ENCODE measurements around the gene KRTAP4-5.

GRCh38 chr17:41178341-41178740 lies 28.7 kb upstream of the KRTAP4-5 start:
- TF ChIP-seq CTCF (IDR thresholded peaks at IDR 0.05) (no peak), ATF3 (CRISPR knock-in tag; conservative IDR thresholded peaks at IDR 0.05) (no peak), ESRRA (CRISPR knock-in tag; IDR thresholded peaks at IDR 0.05; ENCODE audit: borderline replicate concordance) (no peak), TEAD4 (CRISPR knock-in tag; IDR thresholded peaks at IDR 0.05) (no peak), PRRX2 (CRISPR knock-in tag; IDR thresholded peaks at IDR 0.05) (no peak), PREB (CRISPR knock-in tag; IDR thresholded peaks at IDR 0.05; ENCODE audit: borderline replicate concordance) (no peak)
